Peyer's patch (tissue), 4 donors: ENCODE results near the gene DRGX.

Experiments
- CTCF ChIP-seq, 6 experiments: fragments of 450-650 bp in 4 of 6; fragments of 200-600 bp in 2 of 6; sonication (generic) in 1 of 6; IDR thresholded peaks; one replicate each; pipeline ENCODE4 v1.5.1; 2017 to 2019; ENCODE audit warnings: antibody characterized with exemption in 6 of 6, mild to moderate bottlenecking in 3 of 6, moderate library complexity in 1 of 6
- POLR2A ChIP-seq, 2 donors: fragments of 450-650 bp; IDR thresholded peaks; one replicate each; pipeline ENCODE4 v1.5.1; 2017; ENCODE audit warnings: antibody characterized with exemption in 2 of 2, mild to moderate bottlenecking in 2 of 2, moderate library complexity in 2 of 2

- TF ChIP-seq POLR2A (IDR thresholded peaks at IDR 0.05) (no peak), CTCF (IDR thresholded peaks at IDR 0.05) (no peak)
Observed at GRCh38 chr10:49350846-49351532, 44.9 kb downstream of the DRGX start.
